GM08714 (cell line): ENCODE data around the gene TNRC6A.

Experiments used
- H3K4me3 ChIP-seq: fragments of 200-500 bp; sonication (Bioruptor generic); 2 replicates; pipeline ENCODE4 v1.5.1; 2014; ENCODE audit warnings: mild to moderate bottlenecking, low read length, inconsistent platforms
- ZNF274 ChIP-seq: IDR thresholded peaks from 2 replicates; pipeline ENCODE4 v1.6.1; 2012; ENCODE audit warnings: mild to moderate bottlenecking, low read depth, low read length

Gene TNRC6A

DNA sequence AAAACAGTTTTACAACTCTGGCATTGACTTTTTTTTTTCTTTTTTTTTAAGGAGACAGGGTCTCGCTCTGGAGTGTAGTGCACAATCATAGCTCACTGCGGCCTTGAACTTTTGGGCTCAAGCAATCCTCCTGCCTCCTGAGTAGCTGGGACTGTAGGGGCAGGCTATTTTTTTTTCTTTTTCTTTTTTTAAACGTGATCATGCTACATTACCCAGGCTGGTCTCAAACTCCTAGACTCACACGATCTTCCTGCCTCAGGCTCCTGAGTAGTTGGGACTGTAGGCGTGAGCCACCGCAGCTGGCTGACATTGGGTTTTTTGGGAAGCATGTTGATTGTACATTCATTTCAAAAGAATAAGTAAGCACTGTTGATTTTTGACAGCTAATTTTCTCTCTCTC, 32.1 kb downstream of the TNRC6A start:
- H3K4me3 ChIP-seq: no peak overlapping the region
- no peak for TF ChIP-seq ZNF274

DNA sequence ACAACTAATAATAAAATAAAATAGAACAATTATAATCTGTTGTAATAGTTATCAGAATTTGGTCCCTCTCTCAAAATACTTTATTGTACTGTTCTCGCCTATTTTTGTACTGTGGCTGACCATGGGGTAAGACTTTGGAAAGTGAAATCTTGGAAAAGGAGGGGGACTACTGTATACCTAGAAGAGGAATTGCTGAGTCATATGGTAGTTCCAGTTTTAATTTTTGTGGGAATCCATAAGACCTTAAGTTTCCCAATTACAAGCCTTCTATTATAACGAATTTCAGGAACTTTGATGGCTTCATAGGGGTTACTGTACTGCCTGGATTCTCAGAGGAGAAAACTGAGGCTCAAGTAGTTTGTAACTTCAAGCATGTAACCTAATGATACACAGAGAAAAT, 35.5 kb downstream of the TNRC6A start:
- TF ChIP-seq ZNF274: no peak
- H3K4me3 ChIP-seq: no peak overlapping the region

DNA sequence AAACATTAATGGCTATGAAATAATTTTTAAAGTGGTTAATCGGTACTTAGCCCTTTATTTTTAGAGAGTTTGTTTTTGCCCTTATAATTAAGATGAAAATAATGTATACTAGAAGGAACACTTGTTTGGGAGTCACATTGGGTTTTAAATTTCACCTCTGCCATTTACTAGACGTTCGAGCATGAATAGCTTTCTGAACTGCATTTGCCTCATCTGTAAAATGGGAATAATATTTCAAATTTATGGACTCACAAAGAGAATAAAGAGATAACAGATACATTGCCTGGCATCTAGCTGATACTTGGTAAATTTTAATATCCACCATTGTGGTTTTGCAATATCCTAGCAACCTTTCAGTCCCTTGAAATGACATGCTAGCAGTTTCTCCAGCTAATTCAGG, 36.6 kb downstream of the TNRC6A start:
- no peak for TF ChIP-seq ZNF274

DNA sequence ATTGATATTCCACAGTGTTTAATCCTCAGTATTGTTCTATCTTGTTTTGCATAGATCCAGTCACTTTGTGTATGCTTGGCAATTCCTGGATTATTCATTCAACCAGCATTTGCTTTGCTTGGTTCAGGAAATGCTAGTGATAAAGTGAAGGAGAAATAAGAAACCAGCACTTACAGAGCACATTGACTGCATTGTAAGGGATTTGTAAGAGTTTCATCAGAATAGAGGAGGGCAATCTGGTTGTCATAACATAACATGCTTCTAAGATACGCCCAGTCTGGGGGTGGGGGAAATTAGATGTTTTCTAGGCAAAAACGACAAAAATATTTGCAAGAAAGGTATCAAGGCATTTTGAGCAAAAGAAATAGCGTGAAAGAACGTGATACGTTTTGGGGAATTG, 40.4 kb downstream of the TNRC6A start:
- H3K4me3 ChIP-seq: no peak overlapping the region
- TF ChIP-seq ZNF274: no peak

More for the DNA sequence above, 36.6 kb downstream of the TNRC6A start:
- no peak overlapping the region for H3K4me3 ChIP-seq

DNA sequence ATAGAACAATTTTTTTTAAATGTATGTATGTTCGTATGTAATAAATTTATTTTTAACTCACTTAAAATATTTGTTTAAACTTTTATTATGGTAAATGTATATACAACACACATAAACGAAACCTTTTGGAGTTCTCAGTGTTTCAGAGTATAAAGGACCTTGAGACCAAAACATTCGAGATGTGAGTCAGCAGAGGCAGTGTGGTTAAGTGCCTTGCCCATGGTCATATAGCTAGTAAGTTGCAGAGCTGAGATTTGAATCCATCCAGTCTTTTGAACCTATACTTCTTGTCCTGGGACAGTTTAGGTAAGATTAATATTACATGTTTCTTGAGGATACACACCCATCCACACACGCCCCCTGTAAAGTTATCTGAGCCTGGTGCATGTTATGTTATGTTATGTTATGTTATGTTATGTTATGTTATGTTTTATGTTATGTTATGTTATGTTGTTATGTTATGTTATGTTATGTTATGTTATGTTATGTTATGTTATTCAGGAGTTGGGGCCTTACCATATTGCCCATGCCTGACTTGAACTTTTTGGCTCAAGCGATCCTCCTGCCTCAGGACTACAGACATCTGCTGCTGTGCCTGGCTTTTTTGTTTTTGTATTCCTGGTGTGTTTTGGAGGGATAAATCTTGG, 41.8 kb downstream of the TNRC6A start:
- no peak overlapping the region for H3K4me3 ChIP-seq

DNA sequence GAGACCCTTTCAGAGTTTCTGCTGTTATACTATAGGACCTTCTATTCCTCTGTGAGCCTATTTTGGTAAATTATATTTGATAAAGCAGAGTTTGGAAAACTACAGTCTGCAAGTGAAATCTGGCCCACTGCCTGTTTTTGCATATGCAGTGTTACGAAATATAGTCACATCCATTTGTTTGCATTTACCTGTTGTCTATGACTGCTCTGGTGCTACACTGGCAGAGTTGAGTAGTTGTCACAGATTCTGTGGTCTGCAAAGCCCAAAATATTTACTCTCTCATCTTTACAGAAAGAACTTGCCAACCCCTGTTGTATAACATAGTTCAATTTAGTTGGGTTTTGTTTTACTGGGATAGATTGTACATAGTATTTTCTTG, 42.3 kb downstream of the TNRC6A start:
- H3K4me3 ChIP-seq: no peak overlapping the region
- TF ChIP-seq ZNF274: no peak

More for the DNA sequence above, 41.8 kb downstream of the TNRC6A start:
- no peak for TF ChIP-seq ZNF274

DNA sequence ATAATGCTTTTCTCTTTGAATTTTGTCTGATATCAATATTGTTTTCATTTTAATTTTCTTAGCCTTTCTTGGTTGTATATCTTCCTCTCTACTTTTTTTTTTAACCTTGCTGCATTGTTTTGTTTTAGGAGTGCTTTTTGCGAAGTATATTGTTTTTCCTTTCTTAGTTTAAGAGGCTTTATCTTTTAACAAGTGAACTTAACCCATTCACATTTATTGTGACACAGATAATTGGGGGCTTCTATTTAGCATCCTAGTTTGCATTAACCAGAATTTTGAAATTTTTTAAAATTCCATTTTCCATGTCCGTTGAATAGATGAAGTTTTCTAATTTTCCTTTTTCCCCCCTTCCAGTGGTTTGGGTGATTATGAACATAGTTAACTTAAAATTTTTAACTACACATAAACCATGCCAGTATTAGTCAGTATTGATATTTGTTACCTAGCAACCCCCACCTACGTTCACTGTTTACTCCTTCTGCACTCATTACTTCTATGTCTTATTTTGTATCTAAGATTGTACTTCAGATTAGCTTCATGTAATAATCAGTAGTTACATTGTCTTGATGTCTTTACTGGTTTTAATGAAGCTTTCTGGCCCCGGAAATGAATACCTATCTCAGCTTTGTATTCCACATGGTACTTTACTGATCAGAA, 44.4 kb downstream of the TNRC6A start:
- H3K4me3 ChIP-seq: no peak overlapping the region
- no peak for TF ChIP-seq ZNF274

DNA sequence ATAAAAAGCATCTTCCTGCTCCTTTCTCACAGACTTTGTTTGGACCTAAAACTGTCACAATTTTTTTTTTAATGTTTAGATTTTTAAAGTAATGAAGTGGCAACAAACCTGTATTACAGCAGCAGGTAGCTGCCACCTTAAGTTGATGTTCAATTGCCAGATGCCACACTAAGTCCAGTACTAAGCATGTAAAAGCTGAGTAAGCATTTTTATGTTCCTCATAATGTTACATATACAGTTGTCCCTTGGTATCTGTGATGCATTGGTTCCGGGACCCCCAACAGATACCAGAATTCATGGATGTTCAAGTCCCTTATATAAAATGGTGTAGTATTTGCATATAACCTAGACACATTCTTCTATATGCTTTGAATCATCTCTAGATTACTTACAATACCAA, 45.1 kb downstream of the TNRC6A start:
- no peak overlapping the region for H3K4me3 ChIP-seq
- TF ChIP-seq ZNF274: no peak

DNA sequence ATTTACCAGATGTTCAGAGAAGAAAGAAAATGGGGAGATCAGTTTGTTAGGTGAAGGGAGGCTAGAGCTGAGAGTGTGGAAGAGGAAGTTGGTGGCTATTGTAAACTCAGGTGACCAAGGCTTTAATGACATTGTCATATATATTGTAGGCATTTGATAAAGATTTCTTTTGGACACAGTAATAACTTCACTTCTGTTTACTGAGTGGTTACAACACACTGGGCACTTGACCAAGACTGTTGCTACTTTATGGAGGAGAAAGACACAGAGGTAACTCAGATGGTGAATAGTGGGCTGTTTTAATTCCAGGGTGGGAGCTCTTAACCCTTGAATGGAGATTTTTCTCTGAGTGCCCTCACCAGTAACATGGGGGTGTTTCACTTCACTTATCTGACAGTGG, 46.0 kb downstream of the TNRC6A start:
- TF ChIP-seq ZNF274: no peak
- H3K4me3 ChIP-seq: no peak overlapping the region

DNA sequence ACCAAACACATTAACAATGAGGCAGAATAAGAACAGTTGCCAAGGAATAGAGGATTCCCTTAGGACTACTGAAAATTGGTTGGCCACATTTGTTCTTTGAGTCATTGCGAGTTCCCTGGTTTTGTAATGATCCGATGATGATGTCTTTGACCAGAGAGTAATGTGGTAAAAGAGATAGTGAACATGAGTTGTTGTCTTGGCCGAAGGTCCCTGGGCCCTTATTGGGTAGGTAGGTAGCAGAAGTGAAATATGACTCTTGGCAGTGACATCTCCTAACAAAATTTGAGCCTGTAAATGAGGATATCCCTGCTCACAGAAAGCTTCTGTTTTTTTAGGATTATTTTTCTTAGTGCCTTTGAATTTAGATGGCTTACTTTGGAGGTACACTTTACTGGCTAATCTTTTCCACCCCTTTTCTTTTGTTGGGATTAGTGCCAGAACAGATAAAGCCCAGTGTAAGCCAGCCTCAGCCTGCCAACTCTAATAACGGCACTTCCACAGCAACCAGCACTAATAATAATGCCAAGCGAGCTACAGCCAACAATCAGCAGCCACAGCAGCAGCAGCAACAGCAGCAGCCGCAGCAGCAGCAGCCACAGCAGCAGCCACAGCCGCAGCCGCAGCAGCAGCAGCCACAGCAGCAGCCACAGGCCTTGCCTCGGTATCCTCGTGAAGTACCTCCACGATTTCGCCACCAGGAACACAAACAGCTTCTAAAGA, 47.2 kb downstream of the TNRC6A start:
- no peak for TF ChIP-seq ZNF274

DNA sequence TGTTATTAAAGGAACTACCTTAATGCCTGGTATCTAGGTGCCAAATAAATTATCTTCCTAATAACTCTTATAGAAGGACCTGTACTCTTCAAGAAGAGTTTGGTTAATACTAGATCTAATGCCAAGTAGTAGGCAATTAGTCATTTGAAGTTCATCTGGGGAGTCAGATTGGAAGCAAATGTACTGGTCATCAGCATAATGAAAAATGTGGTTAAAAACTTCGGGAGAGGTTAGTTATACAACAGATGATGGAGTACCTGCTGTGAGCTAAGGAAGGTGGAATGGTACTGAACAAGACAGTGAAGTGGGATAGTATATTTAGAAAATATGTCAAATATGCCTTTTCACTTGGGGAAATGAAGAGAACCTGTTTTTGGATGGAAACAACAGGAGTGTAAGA, 49.2 kb downstream of the TNRC6A start:
- TF ChIP-seq ZNF274: no peak
- H3K4me3 ChIP-seq: no peak overlapping the region

More for the DNA sequence above, 47.2 kb downstream of the TNRC6A start:
- no peak overlapping the region for H3K4me3 ChIP-seq

DNA sequence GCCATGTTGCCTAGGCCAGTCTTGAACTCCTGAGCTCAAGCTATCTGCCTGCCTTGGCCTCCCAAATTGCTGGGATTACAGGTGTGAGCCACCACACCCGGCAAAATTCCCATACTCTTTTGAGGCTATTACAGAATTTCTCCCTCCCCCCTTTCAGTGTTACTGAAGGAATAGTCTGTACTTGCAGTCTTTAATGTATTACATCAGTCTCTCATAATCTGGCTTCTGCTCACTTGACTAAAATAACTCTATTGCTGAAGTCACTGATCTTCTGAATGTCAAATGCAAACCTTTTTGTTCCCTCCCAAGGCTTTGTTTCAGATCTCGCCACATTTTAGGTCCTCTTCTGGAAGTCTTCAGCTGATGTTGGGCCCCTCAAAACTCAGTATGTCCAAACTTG, 51.8 kb downstream of the TNRC6A start:
- no peak for TF ChIP-seq ZNF274
- H3K4me3 ChIP-seq: no peak overlapping the region

DNA sequence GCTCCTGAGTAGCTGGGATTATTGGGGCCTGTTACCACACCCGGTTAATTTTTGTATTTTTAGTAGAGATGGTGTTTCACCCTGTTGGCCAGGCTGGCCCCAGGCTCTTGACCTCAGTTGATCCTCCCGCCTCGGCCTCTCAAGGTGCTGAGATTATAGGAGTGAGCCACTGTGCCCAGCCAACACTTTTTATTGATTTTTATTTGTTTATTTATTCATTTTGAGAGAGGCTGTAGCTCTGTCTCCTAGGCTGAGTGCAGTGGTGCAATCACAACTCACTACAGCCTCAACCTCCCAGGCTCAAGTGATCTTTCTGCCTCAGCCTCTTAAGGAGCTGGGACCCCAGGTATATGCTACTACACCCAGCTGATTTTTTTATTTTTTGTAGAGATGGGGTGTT, 54.7 kb downstream of the TNRC6A start:
- TF ChIP-seq ZNF274: no peak
- H3K4me3 ChIP-seq: no peak overlapping the region

DNA sequence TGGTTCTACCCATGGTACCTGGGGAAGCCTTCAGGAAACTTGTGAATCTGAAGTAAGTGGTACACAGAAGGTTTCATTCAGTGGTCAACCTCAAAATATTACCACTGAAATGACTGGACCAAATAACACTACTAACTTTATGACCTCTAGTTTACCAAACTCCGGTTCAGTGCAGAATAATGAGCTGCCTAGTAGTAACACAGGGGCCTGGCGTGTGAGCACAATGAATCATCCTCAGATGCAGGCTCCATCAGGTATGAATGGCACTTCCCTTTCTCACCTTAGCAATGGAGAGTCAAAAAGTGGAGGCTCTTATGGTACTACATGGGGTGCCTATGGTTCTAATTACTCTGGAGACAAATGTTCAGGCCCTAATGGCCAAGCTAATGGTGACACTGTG, 60.4 kb downstream of the TNRC6A start:
- no peak for TF ChIP-seq ZNF274
- no peak overlapping the region for H3K4me3 ChIP-seq

DNA sequence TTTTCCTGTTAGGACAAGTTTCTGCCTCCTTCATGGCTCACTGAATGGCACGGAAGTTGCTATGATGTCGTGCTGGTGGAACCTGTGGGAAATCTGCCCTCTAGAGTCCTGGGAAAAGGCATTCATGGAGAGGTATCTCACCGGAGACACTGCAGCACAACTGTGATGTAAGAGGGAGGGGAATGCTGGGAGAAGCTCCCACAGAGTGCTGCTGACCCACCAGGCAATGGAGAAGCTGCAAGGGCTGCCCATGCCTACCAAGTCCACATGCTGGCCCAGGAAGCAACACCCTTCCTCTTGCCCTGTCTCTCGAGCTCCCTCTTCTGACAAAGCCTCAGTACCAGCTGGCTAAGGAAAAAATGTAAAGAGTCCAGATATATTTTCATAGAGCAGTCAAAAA, 71.1 kb downstream of the TNRC6A start:
- no peak for TF ChIP-seq ZNF274
- no peak overlapping the region for H3K4me3 ChIP-seq
